A549 (cell line): Measurements from ENCODE around the gene BIK. TPM values are rescaled to one million over a fixed set of nuclear protein-coding genes. Genes with fewer than 3 reads are reported as not detected.

Source experiments
- ATAC-seq, 2 experiments: fragments of 200-7000 bp in 1 of 2; fragments of >200 bp in 1 of 2; cut with Nextera tagmentation in 1 of 2; cut with Tn5 transposase in 1 of 2; 3 replicates each; pipeline versions ENCODE4 v1.8.0 to v1.9.1; 2018 to 2020; ENCODE audit warnings: mild to moderate bottlenecking in 1 of 2, moderate library complexity in 1 of 2
- CTCF ChIA-PET: fragments of 300-600 bp; sonication (Branson Sonifier 250); formaldehyde crosslinking; extraction: SDS; loops from one replicate; lab custom pipeline; 2021; ENCODE audit warnings: antibody characterized with exemption, inconsistent platforms; lab: Yijun Ruan, JAX
- POLR2A ChIA-PET: fragments of 350-600 bp; formaldehyde crosslinking; extraction: SDS; loops from one replicate; lab custom pipeline; 2021; ENCODE audit warnings: antibody characterized with exemption, inconsistent platforms; lab: Yijun Ruan, JAX
- DNase-seq, 2 experiments: peaks; one replicate each; pipeline versions ENCODE4 v3.0.0 to v3.0.0-alpha.2; 2011 to 2016; ENCODE audit warnings: low read depth in 1 of 2, low spot score in 1 of 2
- FAIRE-seq: peaks from 2 replicates; lab custom pipeline; 2011; peaks lifted over from hg19 to GRCh38; lab: Jason Lieb, UNC
- H3K27ac ChIP-seq, 2 experiments: fragments of >200 bp; sonication (Bioruptor Twin); formaldehyde crosslinking; 3 replicates each; pipeline ENCODE4 v1.5.1; 2016 to 2017
- H3K4me1 ChIP-seq: fragments of >200 bp; sonication (Bioruptor Twin); formaldehyde crosslinking; 3 replicates; pipeline ENCODE4 v1.6.1; 2016
- H3K4me2 ChIP-seq: fragments of >200 bp; sonication (Bioruptor Twin); formaldehyde crosslinking; 3 replicates; pipeline ENCODE4 v1.6.1; 2016
- H3K4me3 ChIP-seq: fragments of >200 bp; sonication (Bioruptor Twin); formaldehyde crosslinking; 3 replicates; pipeline ENCODE4 v1.5.1; 2016
- H3K9me3 ChIP-seq: fragments of >200 bp; sonication (Bioruptor Twin); formaldehyde crosslinking; 3 replicates; pipeline ENCODE4 v1.6.1; 2016
- CBX2 ChIP-seq: fragments of 200-600 bp; sonication (generic); IDR thresholded peaks from 2 replicates; pipeline ENCODE4 v1.6.1; 2016; ENCODE audit warnings: low read depth, mild to moderate bottlenecking, borderline replicate concordance
- CBX8 ChIP-seq: fragments of 200-600 bp; sonication (generic); IDR thresholded peaks from 2 replicates; pipeline ENCODE4 v1.6.1; 2016
- CHD4 ChIP-seq: fragments of 200-600 bp; sonication (generic); IDR thresholded peaks from 2 replicates; pipeline ENCODE4 v1.6.1; 2016; ENCODE audit warnings: antibody characterized with exemption, mild to moderate bottlenecking, borderline replicate concordance
- EHMT2 ChIP-seq: fragments of 200-600 bp; sonication (generic); IDR thresholded peaks from 2 replicates; pipeline ENCODE4 v1.6.1; 2016; ENCODE audit warnings: antibody characterized with exemption, low read depth, mild to moderate bottlenecking, moderate library complexity
- ESRRA ChIP-seq: fragments of 150-350 bp; IDR thresholded peaks from 2 replicates; pipeline ENCODE4 v1.6.1; 2014; ENCODE audit warnings: mild to moderate bottlenecking, low read length, borderline replicate concordance
- FOSB ChIP-seq: fragments of 250-450 bp; sonication (Bioruptor Pico); IDR thresholded peaks from 2 replicates; pipeline ENCODE4 v1.5.0; 2020; ENCODE audit warnings: mild to moderate bottlenecking, moderate library complexity
- FOSL2 ChIP-seq, 2 experiments: fragments of 450-650 bp in 1 of 2; fragments of >200 bp in 1 of 2; sonication (Bioruptor Twin) in 1 of 2; formaldehyde crosslinking; IDR thresholded peaks; 2 replicates each; pipeline versions ENCODE4 v1.5.0 to v1.6.1; 2016 to 2020; ENCODE audit warnings: mild to moderate bottlenecking in 1 of 2, moderate library complexity in 1 of 2
- FOXS1 ChIP-seq: fragments of 250-450 bp; sonication (Bioruptor Pico); IDR thresholded peaks from 2 replicates; pipeline ENCODE4 v1.5.0; 2020; ENCODE audit warnings: mild to moderate bottlenecking, moderate library complexity
- GATA3 ChIP-seq: IDR thresholded peaks from 2 replicates; pipeline ENCODE4 v1.6.1; 2012; ENCODE audit warnings: borderline replicate concordance
- HOXA7 ChIP-seq: fragments of 250-450 bp; sonication (Bioruptor Pico); IDR thresholded peaks from 2 replicates; pipeline ENCODE4 v1.5.0; 2020; ENCODE audit warnings: mild to moderate bottlenecking, moderate library complexity
- HOXB5 ChIP-seq: fragments of 250-450 bp; sonication (Bioruptor Pico); IDR thresholded peaks from 2 replicates; pipeline ENCODE4 v1.5.0; 2020; ENCODE audit warnings: mild to moderate bottlenecking, moderate library complexity
- KDM5A ChIP-seq: fragments of 200-600 bp; sonication (generic); IDR thresholded peaks from 2 replicates; pipeline ENCODE4 v1.6.1; 2016; ENCODE audit warnings: antibody characterized with exemption, mild to moderate bottlenecking
- MAFK ChIP-seq: fragments of 450-650 bp; IDR thresholded peaks from 2 replicates; pipeline ENCODE4 v1.6.1; 2014; ENCODE audit not compliant: partially characterized antibody
- MYC ChIP-seq: IDR thresholded peaks from 2 replicates; pipeline ENCODE4 v1.6.1; 2012; ENCODE audit warnings: mild to moderate bottlenecking, inconsistent platforms, low read length, improper control_type of control experiment, borderline replicate concordance
- NFE2L2 ChIP-seq: fragments of 150-350 bp; conservative IDR thresholded peaks from 2 replicates; pipeline ENCODE4 v1.6.1; 2014; ENCODE audit warnings: low read length
- POLR2A ChIP-seq: IDR thresholded peaks from 2 replicates; pipeline ENCODE4 v1.6.1; 2012; ENCODE audit warnings: mild to moderate bottlenecking, low read length
- POLR2AphosphoS2 ChIP-seq: conservative IDR thresholded peaks from 2 replicates; pipeline ENCODE4 v1.6.1; 2012; ENCODE audit warnings: low read length, improper control_type of control experiment, inconsistent platforms
- RNF2 ChIP-seq: fragments of 200-600 bp; sonication (generic); IDR thresholded peaks from 2 replicates; pipeline ENCODE4 v1.6.1; 2016; ENCODE audit warnings: low read depth, mild to moderate bottlenecking, antibody characterized with exemption, moderate library complexity, borderline replicate concordance
- SMC3 ChIP-seq: fragments of >200 bp; sonication (Bioruptor Twin); formaldehyde crosslinking; IDR thresholded peaks from 3 replicates; pipeline ENCODE4 v1.6.1; 2018; ENCODE audit warnings: inconsistent platforms
- TP53 ChIP-seq: fragments of 250-450 bp; sonication (Bioruptor Pico); IDR thresholded peaks from 2 replicates; pipeline ENCODE4 v1.5.0; 2021; ENCODE audit warnings: mild to moderate bottlenecking, moderate library complexity
- ZC3H11A ChIP-seq: fragments of 450-650 bp; IDR thresholded peaks from 2 replicates; pipeline ENCODE4 v1.6.1; 2014; ENCODE audit warnings: antibody characterized with exemption, mild to moderate bottlenecking
- ZFP36 ChIP-seq: fragments of 450-650 bp; IDR thresholded peaks from 2 replicates; pipeline ENCODE4 v1.6.1; 2014; ENCODE audit warnings: borderline replicate concordance; ENCODE audit not compliant: partially characterized antibody
- ZSCAN20 ChIP-seq: fragments of 250-450 bp; sonication (Bioruptor Pico); IDR thresholded peaks from 2 replicates; pipeline ENCODE4 v1.8.0; 2022; ENCODE audit warnings: mild to moderate bottlenecking, moderate library complexity
- WGBS: methylation state at CpG from one replicate; pipeline ENCODE4 v1.1.6; 2017; ENCODE audit errors: missing lambda C conversion rate; 5-methylcytosine and 5-hydroxymethylcytosine counted together
- polyA plus RNA-seq, 4 experiments: library from polyadenylated mRNA; depleted of rRNA in 3 of 4; stranded (reverse); fragments of >200 nt; fragmentation: RNase III in 1 of 4; extraction: RNeasy Plus Mini Kit Qiagen cat#74134 plus additional on column Dnase treatment in 1 of 4; gene quantifications; 2 replicates in 3 of 4; 3 replicates in 1 of 4; pipeline ENCODE4 v1.2.3, GENCODE V29; 2011 to 2017
- TF ChIP-seq, protein P1 (sequence below): IDR thresholded peaks from 2 replicates; pipeline ENCODE4 v1.6.1; 2012; ENCODE audit warnings: low read depth, borderline replicate concordance
- TF ChIP-seq, protein P2 (sequence below): fragments of 250-450 bp; sonication (Bioruptor Pico); IDR thresholded peaks from 2 replicates; pipeline ENCODE4 v1.5.0; 2020; ENCODE audit warnings: low read depth, mild to moderate bottlenecking, moderate library complexity
- TF ChIP-seq, protein P3 (sequence below): fragments of >200 bp; sonication (Bioruptor Twin); formaldehyde crosslinking; IDR thresholded peaks from 2 replicates; pipeline ENCODE4 v1.6.1; 2016
- TF ChIP-seq, protein P4 (sequence below): fragments of 250-450 bp; sonication (Bioruptor Pico); IDR thresholded peaks from 2 replicates; pipeline ENCODE4 v1.5.0; 2021; ENCODE audit warnings: mild to moderate bottlenecking, moderate library complexity, borderline replicate concordance
- TF ChIP-seq, protein P5 (sequence below): IDR thresholded peaks from 2 replicates; pipeline ENCODE4 v1.6.1; 2012
- TF ChIP-seq, protein P6 (sequence below): fragments of >200 bp; sonication (Bioruptor Twin); formaldehyde crosslinking; IDR thresholded peaks from 3 replicates; pipeline ENCODE4 v1.5.1; 2016
- TF ChIP-seq, protein P7 (sequence below): fragments of 150-350 bp; IDR thresholded peaks from 2 replicates; pipeline ENCODE4 v1.6.1; 2014; ENCODE audit warnings: low read depth, mild to moderate bottlenecking, low read length

Gene BIK
- polyA plus RNA-seq, 2 of the 4 experiments (the other 2 are of a cell fraction) = 0.54 to 0.88 TPM

DNA sequence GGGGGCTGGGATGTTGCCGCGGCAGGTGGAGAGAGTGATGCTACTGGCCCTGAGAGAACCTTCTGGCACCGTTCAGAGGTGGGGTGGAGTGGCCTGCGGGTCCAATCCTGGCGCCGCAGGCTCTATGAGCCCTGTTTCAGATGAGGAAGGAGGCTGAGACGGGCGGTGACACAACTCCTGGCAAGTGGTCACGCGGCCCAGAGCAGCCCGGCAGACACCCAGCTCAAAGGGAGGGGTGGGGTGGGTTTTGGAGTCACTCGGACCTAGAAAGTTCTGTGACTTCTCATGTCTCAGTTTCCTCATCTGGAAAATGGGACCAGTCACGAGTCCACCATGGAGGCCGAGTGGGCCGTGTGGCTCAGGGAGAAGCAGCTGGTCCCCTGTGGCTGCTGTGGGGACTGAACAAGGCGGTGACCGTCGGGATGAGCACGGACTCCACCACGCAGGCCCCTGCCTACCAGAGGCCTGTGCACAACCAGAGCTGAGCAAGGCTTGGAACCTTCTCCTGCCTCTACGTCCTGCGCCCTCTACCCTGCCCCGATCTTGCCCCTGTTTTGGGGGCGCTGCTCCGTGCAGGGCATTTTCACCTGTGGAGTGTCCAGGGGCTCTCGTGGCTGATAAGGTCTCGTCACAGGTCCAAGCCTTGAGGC is 44.5 kb downstream of the BIK start:
- FAIRE-seq (no peak), ATAC-seq (no peak), DNase-seq (no peak)
- no peaks in the 10 kb centered on the region for H3K9me3 ChIP-seq
- no peak for TF ChIP-seq FOXS1 (CRISPR knock-in tag)
- no peak for TF ChIP-seq HOXA7
- TF ChIP-seq, protein P1, sequence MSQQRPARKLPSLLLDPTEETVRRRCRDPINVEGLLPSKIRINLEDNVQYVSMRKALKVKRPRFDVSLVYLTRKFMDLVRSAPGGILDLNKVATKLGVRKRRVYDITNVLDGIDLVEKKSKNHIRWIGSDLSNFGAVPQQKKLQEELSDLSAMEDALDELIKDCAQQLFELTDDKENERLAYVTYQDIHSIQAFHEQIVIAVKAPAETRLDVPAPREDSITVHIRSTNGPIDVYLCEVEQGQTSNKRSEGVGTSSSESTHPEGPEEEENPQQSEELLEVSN = no peak
- TF ChIP-seq CHD4 = no peak
- no peak for TF ChIP-seq CBX8
- TF ChIP-seq POLR2AphosphoS2 = no peak
- no peak for TF ChIP-seq KDM5A
- no peak for TF ChIP-seq GATA3
- TF ChIP-seq, protein P2, sequence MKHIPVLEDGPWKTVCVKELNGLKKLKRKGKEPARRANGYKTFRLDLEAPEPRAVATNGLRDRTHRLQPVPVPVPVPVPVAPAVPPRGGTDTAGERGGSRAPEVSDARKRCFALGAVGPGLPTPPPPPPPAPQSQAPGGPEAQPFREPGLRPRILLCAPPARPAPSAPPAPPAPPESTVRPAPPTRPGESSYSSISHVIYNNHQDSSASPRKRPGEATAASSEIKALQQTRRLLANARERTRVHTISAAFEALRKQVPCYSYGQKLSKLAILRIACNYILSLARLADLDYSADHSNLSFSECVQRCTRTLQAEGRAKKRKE = no peak
- no peak for TF ChIP-seq EHMT2
- TF ChIP-seq, protein P3, sequence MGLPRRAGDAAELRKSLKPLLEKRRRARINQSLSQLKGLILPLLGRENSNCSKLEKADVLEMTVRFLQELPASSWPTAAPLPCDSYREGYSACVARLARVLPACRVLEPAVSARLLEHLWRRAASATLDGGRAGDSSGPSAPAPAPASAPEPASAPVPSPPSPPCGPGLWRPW = no peak
- no peak for TF ChIP-seq MYC
- no peak for TF ChIP-seq SMC3
- TF ChIP-seq MAFK = no peak
- TF ChIP-seq ZSCAN20 (CRISPR knock-in tag) = no peak
- TF ChIP-seq FOSL2 (IDR thresholded peaks at IDR 0.05) = no peak
- no peak for TF ChIP-seq FOSL2 (CRISPR knock-in tag; IDR thresholded peaks at IDR 0.05)
- TF ChIP-seq, protein P4, sequence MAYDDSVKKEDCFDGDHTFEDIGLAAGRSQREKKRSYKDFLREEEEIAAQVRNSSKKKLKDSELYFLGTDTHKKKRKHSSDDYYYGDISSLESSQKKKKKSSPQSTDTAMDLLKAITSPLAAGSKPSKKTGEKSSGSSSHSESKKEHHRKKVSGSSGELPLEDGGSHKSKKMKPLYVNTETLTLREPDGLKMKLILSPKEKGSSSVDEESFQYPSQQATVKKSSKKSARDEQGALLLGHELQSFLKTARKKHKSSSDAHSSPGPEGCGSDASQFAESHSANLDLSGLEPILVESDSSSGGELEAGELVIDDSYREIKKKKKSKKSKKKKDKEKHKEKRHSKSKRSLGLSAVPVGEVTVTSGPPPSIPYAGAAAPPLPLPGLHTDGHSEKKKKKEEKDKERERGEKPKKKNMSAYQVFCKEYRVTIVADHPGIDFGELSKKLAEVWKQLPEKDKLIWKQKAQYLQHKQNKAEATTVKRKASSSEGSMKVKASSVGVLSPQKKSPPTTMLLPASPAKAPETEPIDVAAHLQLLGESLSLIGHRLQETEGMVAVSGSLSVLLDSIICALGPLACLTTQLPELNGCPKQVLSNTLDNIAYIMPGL (CRISPR knock-in tag) = no peak
- TF ChIP-seq, protein P5, sequence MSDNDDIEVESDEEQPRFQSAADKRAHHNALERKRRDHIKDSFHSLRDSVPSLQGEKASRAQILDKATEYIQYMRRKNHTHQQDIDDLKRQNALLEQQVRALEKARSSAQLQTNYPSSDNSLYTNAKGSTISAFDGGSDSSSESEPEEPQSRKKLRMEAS = no peak
- no peak for TF ChIP-seq HOXB5 (CRISPR knock-in tag)
- H3K27ac ChIP-seq = no peak overlapping the region
- no peak overlapping the region for H3K4me3 ChIP-seq
- ChIA-PET POLR2A (no interaction called here), CTCF (no interaction called here)
- 93% methylated on average over 3 of the region's 27 CpGs for WGBS
- no peak overlapping the region for H3K4me2 ChIP-seq
- peaks cover 14% of the 10 kb centered on the region; the same call in 2 of the 3 replicates for H3K4me1 ChIP-seq

DNA sequence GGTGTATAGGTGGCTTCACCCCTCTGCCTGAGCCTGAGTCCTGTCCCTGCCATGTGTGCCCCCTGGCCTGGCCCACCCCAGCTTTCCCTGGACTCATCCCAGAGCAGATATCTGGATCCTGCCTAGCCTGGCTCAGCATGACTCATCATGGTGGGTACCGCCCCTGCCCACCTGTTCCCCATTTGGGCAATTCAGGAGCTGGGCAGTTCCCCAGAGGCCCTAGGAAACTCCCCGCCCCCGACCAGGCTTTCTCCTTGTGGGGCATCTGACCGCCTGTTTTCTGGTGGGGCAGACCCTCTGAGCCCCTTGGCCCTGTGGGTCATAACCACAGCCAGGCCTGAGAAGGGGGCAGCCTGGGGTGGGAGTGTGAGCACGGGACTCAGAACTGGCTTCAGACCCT is 45.2 kb downstream of the BIK start:
- H3K9me3 ChIP-seq = no peaks in the 10 kb centered on the region
- POLR2A ChIA-PET = no interaction called here
- H3K4me2 ChIP-seq = no peak overlapping the region
- H3K4me3 ChIP-seq = no peak overlapping the region
- 86% methylated on average over 4 of the region's 5 CpGs for WGBS
- TF ChIP-seq FOSB (CRISPR knock-in tag) (no peak), NFE2L2 (no peak), POLR2A (no peak), CBX2 (no peak), EHMT2 (no peak), MAFK (no peak), TP53 (CRISPR knock-in tag) (no peak), CHD4 (no peak), ESRRA (no peak), FOSL2 (IDR thresholded peaks at IDR 0.05) (no peak), FOSL2 (CRISPR knock-in tag; IDR thresholded peaks at IDR 0.05) (no peak), RNF2 (no peak), ZSCAN20 (CRISPR knock-in tag) (no peak), MYC (no peak), ZFP36 (no peak), HOXA7 (no peak), ZC3H11A (no peak)
- TF ChIP-seq, protein P6, sequence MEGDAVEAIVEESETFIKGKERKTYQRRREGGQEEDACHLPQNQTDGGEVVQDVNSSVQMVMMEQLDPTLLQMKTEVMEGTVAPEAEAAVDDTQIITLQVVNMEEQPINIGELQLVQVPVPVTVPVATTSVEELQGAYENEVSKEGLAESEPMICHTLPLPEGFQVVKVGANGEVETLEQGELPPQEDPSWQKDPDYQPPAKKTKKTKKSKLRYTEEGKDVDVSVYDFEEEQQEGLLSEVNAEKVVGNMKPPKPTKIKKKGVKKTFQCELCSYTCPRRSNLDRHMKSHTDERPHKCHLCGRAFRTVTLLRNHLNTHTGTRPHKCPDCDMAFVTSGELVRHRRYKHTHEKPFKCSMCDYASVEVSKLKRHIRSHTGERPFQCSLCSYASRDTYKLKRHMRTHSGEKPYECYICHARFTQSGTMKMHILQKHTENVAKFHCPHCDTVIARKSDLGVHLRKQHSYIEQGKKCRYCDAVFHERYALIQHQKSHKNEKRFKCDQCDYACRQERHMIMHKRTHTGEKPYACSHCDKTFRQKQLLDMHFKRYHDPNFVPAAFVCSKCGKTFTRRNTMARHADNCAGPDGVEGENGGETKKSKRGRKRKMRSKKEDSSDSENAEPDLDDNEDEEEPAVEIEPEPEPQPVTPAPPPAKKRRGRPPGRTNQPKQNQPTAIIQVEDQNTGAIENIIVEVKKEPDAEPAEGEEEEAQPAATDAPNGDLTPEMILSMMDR = no peak
- TF ChIP-seq, protein P7, sequence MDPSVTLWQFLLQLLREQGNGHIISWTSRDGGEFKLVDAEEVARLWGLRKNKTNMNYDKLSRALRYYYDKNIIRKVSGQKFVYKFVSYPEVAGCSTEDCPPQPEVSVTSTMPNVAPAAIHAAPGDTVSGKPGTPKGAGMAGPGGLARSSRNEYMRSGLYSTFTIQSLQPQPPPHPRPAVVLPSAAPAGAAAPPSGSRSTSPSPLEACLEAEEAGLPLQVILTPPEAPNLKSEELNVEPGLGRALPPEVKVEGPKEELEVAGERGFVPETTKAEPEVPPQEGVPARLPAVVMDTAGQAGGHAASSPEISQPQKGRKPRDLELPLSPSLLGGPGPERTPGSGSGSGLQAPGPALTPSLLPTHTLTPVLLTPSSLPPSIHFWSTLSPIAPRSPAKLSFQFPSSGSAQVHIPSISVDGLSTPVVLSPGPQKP = no peak
- H3K27ac ChIP-seq = no peak overlapping the region
- CTCF ChIA-PET = interaction anchor here (1.2 kb wide), 1 partner anchor 288 kb away, joined by 4 read pairs; no protein-coding TSS in a partner anchor
- H3K4me1 ChIP-seq = peaks cover 12% of the 10 kb centered on the region; the same call in 2 of the 3 replicates
- no peak for ATAC-seq
- DNase-seq = no peak
- no peak for FAIRE-seq
